HEK293 (cell line): ENCODE measurements around the gene C16orf74.

Experiments
- GLI4 ChIP-seq: fragments of 450-650 bp; formaldehyde crosslinking; IDR thresholded peaks from 2 replicates; pipeline ENCODE4 v1.5.1; 2016; ENCODE audit warnings: missing biosample characterization, missing genetic modification characterization
- OVOL3 ChIP-seq: fragments of 450-650 bp; formaldehyde crosslinking; IDR thresholded peaks from 2 replicates; pipeline ENCODE4 v1.5.1; 2016; ENCODE audit warnings: missing biosample characterization, missing genetic modification characterization
- ZFP3 ChIP-seq: fragments of 450-650 bp; formaldehyde crosslinking; IDR thresholded peaks from 2 replicates; pipeline ENCODE4 v1.5.1; 2016; ENCODE audit warnings: low read depth, missing biosample characterization, missing genetic modification characterization
- ZNF223 ChIP-seq: fragments of 450-650 bp; formaldehyde crosslinking; IDR thresholded peaks from 2 replicates; pipeline ENCODE4 v1.5.1; 2016; ENCODE audit warnings: missing biosample characterization, missing genetic modification characterization
- TF ChIP-seq, protein P1 (sequence below): fragments of 450-650 bp; formaldehyde crosslinking; IDR thresholded peaks from 2 replicates; pipeline ENCODE4 v1.5.1; 2016; ENCODE audit warnings: missing biosample characterization, missing genetic modification characterization
- TF ChIP-seq, protein P2 (sequence below): fragments of 450-650 bp; formaldehyde crosslinking; IDR thresholded peaks from 2 replicates; pipeline ENCODE4 v1.5.1; 2016; ENCODE audit warnings: missing biosample characterization, missing genetic modification characterization
- TF ChIP-seq, protein P3 (sequence below): fragments of 450-650 bp; formaldehyde crosslinking; IDR thresholded peaks from 2 replicates; pipeline ENCODE4 v1.5.1; 2016; ENCODE audit warnings: missing biosample characterization, missing genetic modification characterization

DNA sequence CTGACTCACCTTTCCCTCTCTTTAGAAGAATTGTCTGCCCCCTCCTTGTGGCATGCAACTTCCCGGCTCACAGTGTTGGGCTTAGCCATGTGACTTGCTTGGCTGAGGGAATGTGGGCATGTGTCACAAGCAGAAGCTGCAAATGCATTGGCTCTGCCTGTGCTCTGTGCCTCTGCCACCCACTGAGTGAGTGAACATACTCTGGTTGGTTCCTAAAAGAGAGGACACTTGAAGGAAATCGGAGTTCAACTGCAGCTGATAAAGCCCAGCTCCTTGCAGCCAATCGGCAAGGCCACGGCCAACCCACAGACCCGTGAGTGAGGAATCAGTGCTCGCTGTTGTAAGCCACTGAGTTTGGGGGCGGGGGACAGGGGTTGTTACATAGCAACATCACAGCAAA, 51.3 kb downstream of the C16orf74 start:
- TF ChIP-seq, protein P1, sequence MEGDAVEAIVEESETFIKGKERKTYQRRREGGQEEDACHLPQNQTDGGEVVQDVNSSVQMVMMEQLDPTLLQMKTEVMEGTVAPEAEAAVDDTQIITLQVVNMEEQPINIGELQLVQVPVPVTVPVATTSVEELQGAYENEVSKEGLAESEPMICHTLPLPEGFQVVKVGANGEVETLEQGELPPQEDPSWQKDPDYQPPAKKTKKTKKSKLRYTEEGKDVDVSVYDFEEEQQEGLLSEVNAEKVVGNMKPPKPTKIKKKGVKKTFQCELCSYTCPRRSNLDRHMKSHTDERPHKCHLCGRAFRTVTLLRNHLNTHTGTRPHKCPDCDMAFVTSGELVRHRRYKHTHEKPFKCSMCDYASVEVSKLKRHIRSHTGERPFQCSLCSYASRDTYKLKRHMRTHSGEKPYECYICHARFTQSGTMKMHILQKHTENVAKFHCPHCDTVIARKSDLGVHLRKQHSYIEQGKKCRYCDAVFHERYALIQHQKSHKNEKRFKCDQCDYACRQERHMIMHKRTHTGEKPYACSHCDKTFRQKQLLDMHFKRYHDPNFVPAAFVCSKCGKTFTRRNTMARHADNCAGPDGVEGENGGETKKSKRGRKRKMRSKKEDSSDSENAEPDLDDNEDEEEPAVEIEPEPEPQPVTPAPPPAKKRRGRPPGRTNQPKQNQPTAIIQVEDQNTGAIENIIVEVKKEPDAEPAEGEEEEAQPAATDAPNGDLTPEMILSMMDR, result no peak
- TF ChIP-seq, protein P2, sequence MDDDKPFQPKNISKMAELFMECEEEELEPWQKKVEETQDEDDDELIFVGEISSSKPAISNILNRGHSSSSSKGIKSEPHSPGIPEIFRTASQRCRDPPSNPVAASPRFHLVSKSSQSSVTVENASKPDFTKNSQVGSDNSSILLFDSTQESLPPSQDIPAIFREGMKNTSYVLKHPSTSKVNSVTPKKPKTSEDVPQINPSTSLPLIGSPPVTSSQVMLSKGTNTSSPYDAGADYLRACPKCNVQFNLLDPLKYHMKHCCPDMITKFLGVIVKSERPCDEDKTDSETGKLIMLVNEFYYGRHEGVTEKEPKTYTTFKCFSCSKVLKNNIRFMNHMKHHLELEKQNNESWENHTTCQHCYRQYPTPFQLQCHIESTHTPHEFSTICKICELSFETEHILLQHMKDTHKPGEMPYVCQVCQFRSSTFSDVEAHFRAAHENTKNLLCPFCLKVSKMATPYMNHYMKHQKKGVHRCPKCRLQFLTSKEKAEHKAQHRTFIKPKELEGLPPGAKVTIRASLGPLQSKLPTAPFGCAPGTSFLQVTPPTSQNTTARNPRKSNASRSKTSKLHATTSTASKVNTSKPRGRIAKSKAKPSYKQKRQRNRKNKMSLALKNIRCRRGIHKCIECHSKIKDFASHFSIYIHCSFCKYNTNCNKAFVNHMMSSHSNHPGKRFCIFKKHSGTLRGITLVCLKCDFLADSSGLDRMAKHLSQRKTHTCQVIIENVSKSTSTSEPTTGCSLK (tag by site-specific recombination), result no peak
- no peak for TF ChIP-seq GLI4 (tag by site-specific recombination)
- no peak for TF ChIP-seq ZNF223
- TF ChIP-seq, protein P3, sequence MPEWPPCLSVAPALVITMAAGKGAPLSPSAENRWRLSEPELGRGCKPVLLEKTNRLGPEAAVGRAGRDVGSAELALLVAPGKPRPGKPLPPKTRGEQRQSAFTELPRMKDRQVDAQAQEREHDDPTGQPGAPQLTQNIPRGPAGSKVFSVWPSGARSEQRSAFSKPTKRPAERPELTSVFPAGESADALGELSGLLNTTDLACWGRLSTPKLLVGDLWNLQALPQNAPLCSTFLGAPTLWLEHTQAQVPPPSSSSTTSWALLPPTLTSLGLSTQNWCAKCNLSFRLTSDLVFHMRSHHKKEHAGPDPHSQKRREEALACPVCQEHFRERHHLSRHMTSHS (tag by site-specific recombination), result no peak
- no peak for TF ChIP-seq OVOL3 (tag by site-specific recombination)
- TF ChIP-seq ZFP3 (tag by site-specific recombination), result no peak
